ENCODE measurements around the gene KATNB1.

- TF ChIP-seq ISL1 (CRISPR knock-in tag; IDR thresholded peaks at IDR 0.05) (no peak), BACH2 (CRISPR knock-in tag; IDR thresholded peaks at IDR 0.05; ENCODE audit: borderline replicate concordance) (no peak), OSR1 (CRISPR knock-in tag; IDR thresholded peaks at IDR 0.05) (no peak), RARB (CRISPR knock-in tag; IDR thresholded peaks at IDR 0.05) (no peak), ZNF70 (CRISPR knock-in tag; IDR thresholded peaks at IDR 0.05) (no peak), PATZ1 (CRISPR knock-in tag; IDR thresholded peaks at IDR 0.05; ENCODE audit: borderline replicate concordance) (no peak), TCF4 (CRISPR knock-in tag; IDR thresholded peaks at IDR 0.05; ENCODE audit: borderline replicate concordance) (no peak), ARNTL (CRISPR knock-in tag; IDR thresholded peaks at IDR 0.05; ENCODE audit: borderline replicate concordance, low read depth) (no peak), ZNF565 (CRISPR knock-in tag; conservative IDR thresholded peaks at IDR 0.05; ENCODE audit: low read depth) (no peak), ZNF8 (CRISPR knock-in tag; IDR thresholded peaks at IDR 0.05) (no peak), GLIS3 (CRISPR knock-in tag; IDR thresholded peaks at IDR 0.05) (no peak)
These were observed 40.3 kb downstream of the KATNB1 start for GRCh38 chr16:57775661-57776469.
